Measurements from ENCODE around the gene CUZD1. TPM values are rescaled to one million over a fixed set of nuclear protein-coding genes. Genes with fewer than 3 reads are reported as not detected.

The CUZD1 gene
- total RNA-seq, 1 donor from 2014 or later: 0.41 TPM

DNA sequence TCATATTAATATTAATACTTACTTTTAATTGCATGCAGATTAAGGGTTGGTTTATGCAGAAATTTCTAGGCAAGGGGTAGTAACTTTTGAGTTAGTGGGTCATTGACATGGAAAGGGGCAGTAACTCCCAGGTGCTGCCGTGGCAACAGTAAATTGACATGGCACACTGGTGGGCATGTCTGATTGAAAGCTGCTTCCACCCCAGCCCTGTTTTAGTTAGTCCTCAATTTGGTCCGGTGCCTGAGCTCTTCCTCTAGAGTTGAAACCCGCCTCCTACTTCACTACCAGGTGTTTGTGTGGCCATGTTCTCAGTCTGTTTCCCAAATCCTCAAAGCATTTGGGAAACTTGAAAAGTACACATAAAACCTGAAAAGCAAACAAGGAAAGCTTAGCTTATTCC is 18.4 kb downstream of the CUZD1 start:
- DNase-seq (ENCODE audit: low spot score in 2 of 2) (no peak), FAIRE-seq (no peak)

DNA sequence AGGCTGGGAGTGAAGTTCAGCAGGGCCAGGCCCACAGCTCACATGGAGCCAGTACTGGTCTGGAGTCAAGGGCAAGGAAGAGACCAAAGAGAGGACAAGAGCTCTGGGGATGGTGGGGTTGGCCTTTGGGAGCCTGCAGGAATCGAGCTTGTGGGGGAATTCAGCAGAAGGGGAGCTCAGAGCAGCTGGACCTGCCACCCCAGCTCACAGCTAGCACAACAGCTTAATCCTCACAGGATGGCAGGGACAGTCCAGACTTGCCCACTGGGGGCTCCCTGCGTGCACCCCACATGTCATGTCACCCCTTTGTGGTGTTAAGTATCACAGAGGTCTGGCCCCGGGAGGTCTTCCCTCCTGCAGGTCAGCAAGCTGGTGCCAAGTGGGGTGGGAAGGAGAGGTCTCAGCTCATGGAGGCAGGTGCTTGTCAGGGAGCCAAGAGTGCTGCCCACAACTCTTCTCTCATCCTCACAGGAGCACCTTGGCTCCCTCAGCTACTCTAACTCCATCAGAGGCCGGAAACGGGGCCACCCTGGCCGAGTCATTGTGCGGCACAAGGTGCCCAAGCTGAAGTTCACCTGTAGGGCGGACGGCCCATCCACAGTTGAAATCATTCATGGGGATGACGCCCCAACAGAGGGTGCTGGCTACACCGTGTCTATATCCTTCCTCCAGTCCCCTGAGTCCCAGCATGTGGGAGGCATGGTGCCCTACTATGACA is 22.5 kb downstream of the CUZD1 start:
- no peak for FAIRE-seq
- DNase-seq (ENCODE audit: low spot score in 2 of 2): no peak

GRCh38 chr10:122821808-122822207 is 23.8 kb downstream of the CUZD1 start:
- no peak for FAIRE-seq
- DNase-seq (ENCODE audit: low spot score in 2 of 2): no peak

GRCh38 chr10:122815458-122815857 is 30.2 kb downstream of the CUZD1 start:
- no peak for FAIRE-seq
- DNase-seq (ENCODE audit: low spot score in 2 of 2): no peak

DNA sequence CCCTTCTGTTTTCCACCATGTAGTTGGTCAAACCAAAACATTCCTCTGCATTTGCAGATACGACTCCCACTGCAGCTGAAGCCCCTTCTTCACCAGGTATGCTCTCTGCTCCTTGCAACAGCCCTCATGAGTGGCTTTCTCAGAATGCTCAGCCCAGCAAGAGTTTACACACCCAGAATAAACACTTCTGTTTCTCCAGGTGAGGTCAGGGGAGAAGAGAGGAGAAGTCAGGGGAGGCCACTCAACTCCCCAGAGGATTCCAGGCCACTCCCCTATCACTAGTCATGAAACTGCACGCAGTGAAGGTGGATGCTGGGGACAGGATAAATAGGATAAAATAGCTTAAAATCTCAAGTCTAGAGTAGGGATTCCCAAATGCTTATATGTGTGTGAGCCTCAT is 31.2 kb downstream of the CUZD1 start:
- no peak for DNase-seq (ENCODE audit: low spot score in 2 of 2)
- no peak for FAIRE-seq

DNA sequence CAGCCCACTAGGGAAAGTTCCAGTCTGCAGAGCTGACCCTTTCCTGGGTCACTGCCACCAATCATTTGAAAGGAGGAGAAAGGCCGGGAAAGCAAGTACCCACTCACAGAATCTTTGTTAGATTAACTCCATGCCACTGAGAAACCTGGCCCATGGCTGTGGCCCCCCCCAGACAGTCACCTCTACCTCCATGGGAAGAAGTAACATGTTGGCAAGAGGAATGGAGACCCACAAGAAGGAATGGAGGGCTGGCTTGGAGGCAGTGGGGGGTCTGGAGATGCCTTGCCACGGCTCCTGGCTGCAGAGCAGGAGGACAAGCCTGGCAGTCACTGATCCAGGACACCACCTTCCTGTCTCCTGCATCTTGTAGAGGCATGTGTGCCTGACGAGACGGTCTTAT is 32.9 kb downstream of the CUZD1 start:
- FAIRE-seq (no peak), DNase-seq (ENCODE audit: low spot score in 2 of 2) (no peak)

DNA sequence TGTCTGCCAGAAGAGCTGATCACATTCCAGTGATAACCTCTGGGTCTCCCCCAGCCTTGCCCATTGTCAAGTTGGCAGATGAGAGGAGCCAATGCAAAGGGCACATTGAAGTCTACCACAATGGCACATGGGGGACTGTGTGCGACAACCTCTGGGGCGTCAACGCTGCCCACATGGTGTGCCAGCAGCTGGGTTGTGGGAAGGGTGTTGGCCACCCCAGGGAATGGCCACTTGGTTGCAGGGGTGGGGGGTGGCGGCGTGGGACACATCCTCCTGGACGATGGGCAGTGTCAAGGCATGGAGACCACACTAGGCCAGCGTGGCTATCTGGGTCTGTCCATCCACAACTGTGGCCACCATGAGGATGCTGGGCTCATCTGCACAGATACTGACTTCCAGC is 43.4 kb downstream of the CUZD1 start:
- FAIRE-seq (no peak), DNase-seq (ENCODE audit: low spot score in 2 of 2) (no peak)

DNA sequence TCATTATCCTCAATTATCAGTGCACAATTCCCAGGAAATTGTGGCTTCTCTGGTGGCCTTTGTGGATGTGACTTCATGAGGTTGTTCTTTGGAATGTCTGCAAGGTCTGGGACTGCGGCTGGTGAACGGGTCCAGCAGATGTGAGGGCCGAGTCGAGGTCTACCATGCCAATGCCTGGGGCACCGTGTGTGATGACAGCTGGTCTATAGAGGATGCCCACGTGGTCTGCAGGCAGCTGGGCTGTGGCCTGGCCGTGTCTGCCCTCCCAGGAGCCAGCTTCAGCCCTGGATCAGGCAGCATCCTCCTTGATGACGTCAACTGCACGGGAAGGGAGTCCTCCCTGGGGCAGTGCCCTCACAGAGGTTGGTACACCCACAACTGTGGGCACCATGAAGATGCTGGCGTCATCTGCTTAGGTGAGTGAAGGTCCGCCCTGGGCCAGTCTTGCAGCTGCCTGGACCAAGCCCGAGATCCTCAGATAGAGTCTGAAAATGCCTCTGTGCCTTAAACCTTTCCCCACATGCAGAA is 46.9 kb downstream of the CUZD1 start:
- DNase-seq (ENCODE audit: low spot score in 2 of 2): no peak
- no peak for FAIRE-seq

DNA sequence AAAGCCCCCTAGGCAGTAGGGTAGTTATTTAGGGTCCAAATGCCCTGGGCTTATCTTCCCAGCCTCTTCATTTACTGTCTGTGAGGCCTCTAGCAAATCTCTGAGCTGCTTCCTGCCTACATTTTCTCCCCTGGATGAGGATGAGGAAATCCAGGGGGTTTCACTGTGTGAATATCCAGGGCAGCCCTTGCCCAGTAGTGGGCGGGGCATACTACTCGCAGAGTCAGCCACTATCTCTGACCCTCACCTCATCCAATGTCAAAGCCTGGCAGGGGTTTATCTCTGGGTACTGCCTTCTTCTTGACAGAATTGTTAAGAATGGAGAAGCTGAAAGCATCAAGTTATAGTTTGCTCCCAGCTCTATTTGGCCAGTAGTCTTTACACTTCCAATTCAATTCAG is 48.9 kb downstream of the CUZD1 start:
- FAIRE-seq: no peak
- DNase-seq (ENCODE audit: low spot score in 2 of 2): no peak

DNA sequence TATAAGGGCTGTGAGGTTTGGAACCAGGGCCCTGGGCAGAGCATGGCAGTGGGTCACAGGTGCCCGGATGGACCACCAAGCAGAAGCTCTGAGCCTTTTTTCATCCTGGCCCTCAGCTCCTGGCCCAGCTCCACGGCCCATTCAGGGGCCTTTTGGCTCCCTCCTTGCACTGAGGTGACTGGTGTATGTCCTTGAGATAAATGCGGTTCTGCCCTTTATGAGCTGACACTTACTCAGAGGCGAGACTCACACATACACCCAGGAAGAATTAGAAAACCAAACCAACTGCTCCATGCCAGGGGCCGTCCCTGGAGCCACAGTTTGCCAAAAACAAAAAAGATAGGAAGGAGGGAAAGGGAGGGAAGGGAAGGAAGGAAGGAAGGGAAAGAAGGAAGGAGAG is 49.7 kb downstream of the CUZD1 start:
- no peak for FAIRE-seq
- no peak for DNase-seq (ENCODE audit: low spot score in 2 of 2)

GRCh38 chr10:122786269-122786668 is 59.4 kb downstream of the CUZD1 start:
- FAIRE-seq (no peak), DNase-seq (ENCODE audit: low spot score in 2 of 2) (peak in 1 of 2 donors; percentile 18)

GRCh38 chr10:122782911-122783310 is 62.7 kb downstream of the CUZD1 start:
- FAIRE-seq: no peak
- no peak for DNase-seq (ENCODE audit: low spot score in 2 of 2)

Other genes with a start within 250 kb of the CUZD1 start
- gene C10orf120, start 146.0 kb downstream of the CUZD1 start, total RNA-seq: not detected
- 2.9 TPM for gene FAM24B, start 33.7 kb upstream of the CUZD1 start, total RNA-seq
- not detected for gene FAM24A, start 64.8 kb upstream of the CUZD1 start, total RNA-seq
- gene C10orf88, start 108.4 kb upstream of the CUZD1 start, total RNA-seq: 34.6 TPM
- gene PSTK, start 134.5 kb upstream of the CUZD1 start, total RNA-seq: 9.8 TPM
- 9.8 TPM for gene IKZF5, start 162.9 kb upstream of the CUZD1 start, total RNA-seq
- gene ACADSB, start 163.1 kb upstream of the CUZD1 start, total RNA-seq: 14.3 TPM